Stimulated activated naive CD4-positive, alpha-beta T cell treated with Interleukin-2 at 50 U/mL for 16 hours (primary cell): ENCODE data around the gene C16orf96.
A peak's percentile ranks its signal among the peaks of the same experiment; 100 is the strongest.

Experiments
- DNase-seq: peaks from one replicate; lab custom pipeline; 2025; lab: John Stamatoyannopoulos, UW

Gene C16orf96

DNA sequence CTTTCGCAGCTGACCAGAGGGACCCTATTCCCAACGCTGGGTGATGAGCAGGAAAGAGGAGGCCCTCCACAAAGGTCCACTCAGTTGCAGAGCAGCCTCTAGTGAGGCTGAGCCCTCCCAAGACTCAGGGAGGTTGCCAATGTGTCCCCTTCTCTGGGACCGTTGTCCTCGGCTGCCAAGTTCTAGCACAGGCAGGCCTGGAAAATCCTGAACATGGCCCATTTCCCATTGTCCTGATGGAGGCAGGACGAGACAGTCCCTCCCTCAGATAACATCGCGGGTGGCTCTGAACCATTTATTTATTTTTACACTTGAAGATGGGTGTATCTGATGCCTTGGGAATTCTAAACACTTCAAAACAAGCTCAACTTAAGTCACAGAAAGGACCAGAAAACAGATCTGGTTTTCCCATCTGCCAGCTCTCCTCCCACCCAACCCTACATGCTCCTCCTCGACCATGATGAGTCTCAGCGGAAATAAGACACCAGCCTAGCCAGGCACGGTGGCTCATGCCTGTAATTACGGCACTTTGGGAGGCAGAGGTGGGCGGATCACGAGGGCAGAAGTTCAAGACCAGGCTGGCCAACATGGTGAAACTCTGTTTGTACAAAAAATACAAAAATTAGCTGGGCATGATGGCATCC, 30.4 kb upstream of the C16orf96 start:
- DNase-seq: no peak

DNA sequence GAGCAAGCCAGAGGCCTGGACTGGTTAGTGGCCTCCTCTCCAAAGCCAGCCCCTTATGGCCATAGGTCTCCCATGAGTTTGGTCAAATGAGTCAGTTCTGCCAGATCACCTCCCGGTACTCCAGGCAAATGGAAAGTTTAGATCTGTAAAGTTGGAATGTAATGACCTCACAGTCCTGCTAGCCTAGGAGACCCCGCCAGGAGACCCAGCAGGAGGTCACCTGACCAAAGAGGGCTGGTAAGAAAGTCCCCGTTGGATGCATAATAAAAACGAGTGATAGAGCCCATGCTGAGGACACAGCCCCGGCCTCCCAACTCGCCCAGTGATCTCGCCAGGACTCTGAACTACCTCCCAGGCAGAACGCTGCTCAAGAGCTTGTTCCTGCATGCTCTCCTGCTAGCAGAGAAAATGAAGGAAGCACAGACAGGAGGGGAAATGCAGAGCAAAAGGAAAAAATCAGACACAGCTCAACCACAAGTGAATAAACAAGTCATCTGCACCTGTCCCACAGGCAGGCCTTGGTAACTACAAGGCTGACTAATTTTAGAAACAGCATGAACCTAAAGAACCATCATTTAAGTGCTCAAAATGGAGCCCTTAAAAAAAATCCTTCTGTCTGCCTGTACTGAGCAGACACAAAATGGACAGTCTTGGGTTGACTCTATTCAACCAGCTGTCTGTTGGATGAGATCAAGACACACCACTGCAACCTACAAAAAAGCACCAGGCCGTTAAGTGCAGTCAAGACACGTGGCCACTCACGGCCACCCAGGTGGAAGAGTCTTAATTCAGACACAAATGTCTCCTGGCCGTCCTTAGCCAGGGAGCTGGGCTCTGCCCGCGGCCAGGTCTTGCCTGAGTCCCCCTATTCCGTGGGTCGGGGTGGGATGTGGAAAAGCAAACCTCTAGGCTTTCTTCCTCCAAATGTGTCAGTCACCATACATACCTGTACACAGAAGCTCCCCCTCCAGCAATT, 26.8 kb upstream of the C16orf96 start:
- no peak for DNase-seq

DNA sequence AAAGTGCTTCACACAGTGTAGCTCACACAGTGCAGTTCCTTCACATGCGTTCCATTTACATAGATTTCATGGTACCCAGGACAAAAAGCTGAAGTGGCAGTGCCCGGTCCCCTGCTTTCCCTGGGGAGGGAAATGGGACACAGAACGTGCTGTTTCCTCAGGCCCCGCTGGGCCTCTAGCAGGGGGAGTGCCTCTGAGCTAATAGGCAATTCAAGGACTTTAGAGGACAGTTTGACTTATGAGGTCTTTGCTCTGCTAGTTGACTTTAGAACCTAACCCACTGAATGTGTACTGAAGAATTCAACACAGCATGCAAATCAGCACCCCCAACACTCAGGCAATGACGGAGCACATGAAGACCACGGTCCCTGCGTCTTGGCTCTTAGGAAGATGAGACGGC, 24.3 kb upstream of the C16orf96 start:
- no peak for DNase-seq

DNA sequence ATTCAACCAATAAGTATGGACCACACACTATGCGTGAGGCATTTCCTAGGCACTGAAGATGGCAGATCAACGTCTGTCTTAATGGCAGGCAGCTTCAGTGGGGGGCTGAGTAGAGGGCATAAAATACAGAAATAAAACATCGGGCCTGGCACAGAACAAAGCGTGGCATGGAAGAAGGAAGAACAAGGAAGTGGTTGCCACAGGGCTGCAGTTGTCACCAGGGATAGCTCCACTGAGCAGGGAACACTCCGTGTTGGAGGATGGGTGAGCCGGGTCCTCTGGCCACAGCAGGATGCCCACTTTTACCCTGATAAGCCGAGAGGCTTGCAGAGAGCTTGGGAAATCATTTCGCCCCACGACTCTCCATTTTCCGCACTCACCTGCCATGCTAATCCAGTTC, 23.9 kb upstream of the C16orf96 start:
- no peak for DNase-seq

DNA sequence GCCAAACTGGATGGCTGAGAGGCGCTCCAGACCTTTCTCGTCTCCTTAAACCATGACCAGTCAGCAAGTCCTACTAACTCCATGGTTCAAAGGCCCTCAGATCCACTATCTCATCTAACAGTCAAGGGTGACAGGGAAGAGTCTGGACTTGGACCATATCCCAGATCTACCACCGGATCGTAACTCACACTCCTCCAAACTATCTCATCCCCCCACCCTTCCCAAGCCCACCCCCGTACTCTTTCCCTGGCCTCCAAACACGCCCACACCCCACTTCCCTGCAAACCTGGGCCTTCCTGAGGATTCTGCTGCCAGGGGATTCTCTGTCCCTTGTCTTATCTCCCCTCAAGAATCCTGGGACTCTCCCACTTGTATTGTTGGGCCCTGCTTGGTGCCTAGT, 22.6 kb upstream of the C16orf96 start:
- no peak for DNase-seq

DNA sequence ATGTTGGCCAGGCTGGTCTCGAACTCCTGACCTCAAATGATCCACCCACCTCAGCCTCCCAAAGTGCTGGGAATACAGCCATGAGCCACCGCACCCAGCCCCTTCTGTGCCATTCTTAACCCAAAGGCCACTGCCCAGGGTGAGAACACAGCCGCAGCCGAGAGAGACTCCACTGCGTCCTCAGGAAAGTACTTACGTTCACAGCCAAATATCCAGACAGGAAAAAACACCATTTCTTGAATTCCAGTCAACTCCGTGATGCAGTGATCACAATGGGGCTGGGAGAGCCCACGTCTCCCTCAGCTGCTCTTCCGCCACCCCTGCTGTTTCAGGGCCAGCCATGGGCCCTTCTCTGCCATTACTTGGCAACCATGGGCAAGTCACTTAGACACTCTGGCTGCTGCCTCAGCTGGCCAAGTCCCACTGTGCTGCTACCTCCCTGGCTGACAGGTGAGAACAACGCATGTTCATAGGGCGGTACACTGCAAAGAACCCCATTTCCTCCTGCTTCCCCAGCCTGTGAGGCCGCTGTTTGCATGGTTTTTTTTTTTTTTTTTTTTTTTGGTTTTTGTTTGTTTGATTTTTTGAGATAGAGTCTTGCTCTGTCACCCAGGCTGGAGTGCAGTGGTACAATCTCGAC, 21.9 kb upstream of the C16orf96 start:
- DNase-seq: no peak

DNA sequence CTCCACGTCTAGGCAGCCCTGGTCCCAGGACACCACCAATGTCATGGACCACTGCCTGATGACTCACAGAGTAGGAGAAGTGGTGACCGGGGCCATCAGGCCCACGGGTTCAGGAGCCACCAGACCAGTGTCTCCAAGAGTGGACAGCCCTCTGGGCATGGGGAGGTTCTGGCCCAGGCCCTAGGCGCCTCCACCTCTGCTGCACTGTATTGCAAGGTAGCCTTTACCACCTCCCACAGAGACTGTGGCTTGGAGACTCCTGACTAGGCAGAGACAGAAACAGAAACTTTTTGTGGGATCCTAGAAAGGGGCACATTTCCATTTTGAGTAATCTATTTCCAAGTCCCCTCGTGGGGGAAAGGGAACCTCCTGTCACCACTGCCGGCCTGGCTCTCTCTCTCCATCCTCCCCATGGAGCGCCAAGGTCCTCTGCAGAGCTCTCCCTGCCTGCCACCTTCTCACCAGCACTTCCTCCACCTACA, 20.5 kb upstream of the C16orf96 start:
- DNase-seq: no peak

DNA sequence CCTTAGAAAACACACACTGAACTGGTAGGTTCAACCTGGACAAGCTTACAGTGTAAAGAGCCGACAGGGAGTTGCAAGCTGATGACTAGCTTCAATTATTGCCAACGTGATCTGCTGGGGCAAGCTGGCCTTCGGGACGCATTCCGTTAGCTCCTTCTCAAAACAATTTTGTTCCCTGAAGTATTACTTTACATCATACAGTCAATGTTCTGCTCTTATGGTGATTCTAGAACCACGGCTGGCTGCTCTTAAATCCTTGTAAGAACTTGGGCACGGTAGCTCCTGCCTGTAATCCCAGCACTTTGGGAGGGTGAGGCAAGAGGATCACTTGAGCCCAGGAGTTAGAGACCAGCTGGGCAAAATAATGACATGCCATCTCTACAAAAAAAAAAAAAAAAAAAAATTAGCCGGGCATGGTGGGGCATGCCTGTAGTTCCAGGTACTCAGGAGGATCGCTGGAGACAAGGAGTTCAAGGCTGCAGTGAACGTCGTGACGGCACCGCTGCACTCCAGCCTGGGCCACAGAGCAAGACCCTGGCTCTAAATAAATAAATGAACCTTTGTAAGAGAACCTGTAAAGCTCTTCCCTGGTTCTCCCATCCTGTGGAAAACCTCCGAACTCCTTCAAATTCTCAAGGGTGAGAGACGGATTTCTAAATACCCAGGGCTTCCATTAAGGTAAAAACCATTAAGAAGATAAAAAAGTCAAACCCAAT, 19.6 kb upstream of the C16orf96 start:
- DNase-seq: no peak

DNA sequence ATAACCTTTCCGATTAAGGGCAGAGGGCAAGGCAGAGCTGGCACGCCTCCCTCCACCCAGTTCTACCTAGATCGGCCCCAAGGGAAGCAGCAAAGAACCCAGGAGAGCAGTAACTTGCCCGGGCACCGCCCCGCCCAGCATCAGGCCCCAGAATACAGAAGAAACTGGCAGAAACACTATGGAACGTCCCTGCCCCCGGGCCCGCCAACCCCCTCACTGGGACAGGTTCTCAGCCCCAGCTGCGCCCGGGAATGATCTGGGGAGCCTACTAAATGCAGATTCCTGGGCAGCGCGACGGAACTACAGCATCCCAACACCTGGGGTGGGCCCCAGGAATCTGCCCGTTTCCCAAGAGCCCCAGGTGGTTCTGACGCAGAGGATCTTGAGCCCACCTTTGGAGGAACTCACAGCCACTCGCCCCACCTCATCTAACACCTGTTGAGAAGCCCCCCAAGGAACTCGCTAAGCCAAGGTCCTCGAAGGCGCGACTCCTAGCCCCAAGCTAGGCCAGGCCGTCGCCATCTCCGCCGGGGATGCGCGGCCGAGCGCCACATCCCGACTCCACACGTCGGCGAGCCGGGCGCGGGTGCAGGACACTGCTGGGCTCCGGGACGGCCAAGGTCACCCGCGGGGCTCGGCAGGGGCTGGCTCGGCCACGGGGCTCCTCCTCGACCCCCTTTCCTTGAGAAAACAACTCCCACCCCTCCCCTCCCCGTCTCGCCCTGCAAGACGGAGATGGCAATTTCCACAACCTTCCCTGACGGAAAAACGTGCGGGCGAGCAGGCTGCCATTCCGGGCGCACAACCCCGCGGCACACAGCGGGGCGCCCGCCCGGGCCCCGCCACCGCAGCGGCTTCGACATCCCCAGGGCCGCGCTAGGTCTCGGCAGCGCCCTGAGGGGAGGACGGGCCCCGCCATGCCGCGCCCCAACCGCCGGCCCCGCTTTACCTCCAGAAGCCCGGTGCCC, 18.5 kb upstream of the C16orf96 start:
- DNase-seq: no peak

DNA sequence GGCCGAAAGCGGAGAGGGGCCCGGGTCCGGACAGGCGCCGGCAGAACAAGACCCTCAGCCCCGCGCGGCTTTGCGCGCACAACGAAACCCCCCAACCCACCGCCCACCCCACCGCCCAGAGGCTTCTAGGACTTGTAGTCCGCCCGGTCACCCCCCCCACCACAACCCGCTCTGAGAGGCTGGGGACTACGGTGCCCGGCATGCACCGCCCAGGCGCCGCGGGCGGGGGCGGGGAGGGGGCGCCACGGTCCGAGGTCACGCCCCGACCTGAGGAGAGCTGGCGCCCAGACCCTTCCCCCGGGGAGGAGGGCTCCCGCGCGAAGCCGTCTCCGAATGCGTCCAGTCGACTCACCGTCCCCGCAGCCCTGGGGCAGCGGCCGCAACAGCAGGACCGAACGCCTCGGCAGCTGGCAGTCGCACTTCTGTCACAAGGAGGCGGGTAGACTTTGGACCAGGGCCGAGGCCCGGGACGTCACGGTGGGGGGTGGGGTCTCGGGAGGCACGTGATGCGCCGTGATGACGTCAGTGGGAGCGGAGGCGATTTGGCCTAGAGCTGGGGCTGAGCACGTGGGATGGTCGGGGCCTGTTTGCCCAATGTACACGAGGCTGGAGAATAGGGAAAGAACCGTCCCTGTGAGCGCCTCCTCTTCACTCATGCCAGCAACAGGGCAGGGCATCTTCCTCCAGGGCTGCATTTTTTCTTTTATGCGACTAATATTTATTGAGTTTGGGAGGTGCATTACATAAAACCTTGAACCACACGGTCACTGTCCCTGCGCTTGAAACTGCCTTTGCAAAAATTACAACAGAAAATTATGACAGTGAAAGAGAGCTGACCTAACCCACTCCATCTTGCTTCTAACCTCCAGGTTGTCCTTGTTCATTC, 17.5 kb upstream of the C16orf96 start, which contains the start of gene CDIP1:
TSS of gene CDIP1 (minus strand) at position 424 of the 886 bp plus-strand sequence. CDS start 24,643 bp downstream, outside the sequence.
- peak; percentile 93 for DNase-seq

DNA sequence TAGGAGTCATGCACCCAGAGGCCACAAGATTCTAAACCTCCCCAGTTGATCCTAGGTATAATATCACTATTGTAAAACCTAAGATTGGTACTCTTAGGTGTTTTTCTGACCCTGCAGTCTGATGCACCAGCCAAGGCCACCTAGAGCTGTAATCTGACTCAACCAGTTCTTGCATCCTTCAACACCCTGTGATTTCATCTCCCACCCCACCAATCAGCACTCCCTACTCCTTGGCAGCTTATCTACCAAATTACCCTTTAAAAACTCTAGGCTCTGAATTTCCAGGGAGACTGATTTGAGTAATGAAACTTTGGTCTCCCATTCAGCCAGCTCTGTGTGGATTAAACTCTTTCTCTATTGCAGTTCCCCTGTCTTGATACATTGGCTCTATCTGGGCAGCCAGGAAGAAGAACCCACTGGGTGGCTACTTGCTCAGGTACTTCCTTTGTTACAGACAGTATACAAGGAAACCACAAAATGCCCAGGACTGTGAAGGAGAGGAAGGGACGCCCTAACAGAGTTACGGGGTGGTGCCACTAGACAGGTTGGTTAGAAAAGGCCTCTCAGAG, 16.3 kb upstream of the C16orf96 start:
- DNase-seq: no peak

DNA sequence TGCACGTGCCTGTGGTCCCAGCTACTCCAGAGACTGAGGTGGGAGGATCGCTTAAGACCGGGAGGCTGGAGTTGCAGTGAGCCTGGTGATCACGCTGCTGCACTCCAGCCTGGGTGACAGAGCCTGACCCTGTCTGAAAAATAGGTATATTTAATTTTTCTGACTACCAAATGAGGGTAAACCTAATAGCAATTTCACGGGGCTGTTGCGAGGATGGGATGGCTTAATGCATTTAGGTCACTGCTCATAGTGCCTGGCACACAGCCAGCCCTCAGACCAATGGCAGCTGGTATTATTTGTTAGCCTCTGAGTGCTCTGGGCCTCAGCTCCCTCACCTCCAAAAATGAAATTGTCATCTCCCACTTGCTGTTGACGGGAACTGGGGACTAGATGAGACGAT, 11.7 kb upstream of the C16orf96 start:
- DNase-seq: no peak

DNA sequence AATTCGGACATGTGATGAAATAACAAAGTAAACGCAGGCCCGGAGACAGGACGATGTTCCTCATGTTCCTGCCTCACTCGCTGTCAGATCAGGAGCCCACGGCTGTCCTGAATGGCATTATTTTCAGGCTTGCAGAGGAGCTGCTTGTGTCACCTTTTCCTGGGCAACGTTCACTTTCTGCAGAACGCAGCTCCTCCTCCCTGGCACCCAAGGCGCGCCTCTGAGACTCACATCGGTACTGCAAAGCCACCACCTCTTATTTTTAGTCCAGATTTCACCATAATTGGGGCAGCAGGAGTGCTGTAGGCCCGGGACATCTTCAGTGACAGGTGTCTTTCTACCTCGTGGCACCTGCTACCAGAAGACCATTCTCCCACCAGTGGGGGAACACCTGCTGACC, 8.0 kb upstream of the C16orf96 start:
- no peak for DNase-seq

DNA sequence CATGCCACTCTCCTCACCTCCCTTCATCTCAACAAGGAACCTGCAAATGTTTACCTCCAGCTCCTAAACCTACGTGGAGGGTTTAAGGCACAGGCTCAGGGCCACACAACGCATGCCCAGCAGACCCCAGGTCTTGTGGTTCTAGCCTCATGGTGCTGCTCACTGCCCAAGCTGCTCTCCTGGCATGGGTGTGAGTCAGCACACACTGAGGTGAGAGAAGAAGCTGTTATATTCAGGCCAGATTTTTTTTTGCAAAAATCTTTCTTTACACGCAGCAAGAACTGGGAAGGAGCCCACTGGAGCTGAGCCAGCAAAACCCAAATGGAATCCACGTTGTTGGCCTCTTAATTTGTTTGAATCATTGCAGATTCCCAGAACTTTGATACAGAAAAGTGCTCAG, 5.5 kb upstream of the C16orf96 start:
- no peak for DNase-seq

DNA sequence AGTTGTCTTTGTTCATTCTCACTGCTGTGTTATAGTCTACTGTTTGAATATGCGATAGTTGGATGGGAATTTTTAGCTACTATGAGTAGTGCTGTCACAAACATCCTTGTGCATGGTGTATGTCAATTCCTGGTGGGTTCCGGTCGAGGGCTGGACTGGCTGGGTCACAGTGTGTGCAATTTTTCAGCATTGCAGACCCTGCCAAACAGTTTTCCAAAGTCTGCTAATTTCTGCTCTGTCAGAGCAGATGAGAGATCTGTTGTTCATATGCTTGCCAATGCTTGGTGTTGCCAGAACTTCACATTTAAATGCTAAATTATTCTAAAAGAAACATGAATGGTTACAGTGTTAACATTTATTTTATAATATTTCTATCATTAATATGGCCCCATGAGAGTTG, 3.6 kb upstream of the C16orf96 start:
- DNase-seq: no peak

DNA sequence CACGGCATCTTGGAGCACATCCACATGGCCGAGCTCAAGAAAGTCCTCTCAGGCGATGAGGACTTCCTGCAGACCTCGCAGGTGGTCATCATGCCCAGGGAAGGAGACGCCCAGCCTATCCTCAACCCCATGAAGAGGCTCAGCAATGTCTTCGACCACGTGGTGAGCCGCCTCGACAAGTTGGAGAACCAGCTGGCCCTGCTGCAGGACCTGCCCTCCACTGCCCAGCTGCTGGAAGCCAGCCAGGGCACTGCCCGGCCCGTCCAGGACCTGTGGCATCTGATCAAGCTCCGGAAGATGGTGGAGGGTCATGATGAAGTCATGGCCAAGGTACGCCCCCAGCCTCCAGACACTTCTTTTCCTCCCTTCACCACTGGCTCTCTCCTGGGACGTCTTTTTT, 440 bp downstream of the C16orf96 start:
- no peak for DNase-seq

DNA sequence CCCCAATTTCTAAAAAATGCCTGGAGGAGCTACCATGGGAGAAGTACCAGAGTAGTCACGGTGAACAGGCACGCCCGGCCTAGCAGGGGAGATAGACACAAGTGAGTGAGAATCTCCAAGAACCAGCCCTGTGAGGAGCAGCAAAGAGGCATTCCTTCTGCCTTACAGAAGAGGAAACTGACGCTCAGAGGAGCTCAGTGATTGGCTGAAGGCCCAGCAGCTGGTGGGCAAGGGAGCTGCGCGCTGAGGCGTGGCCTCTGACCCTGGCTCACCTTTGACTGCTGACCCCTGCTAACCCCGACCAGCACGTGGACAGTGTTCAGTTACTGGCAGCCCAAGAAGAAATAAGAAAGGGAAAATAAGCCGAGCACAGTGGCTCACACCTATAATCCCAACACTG, 1.8 kb downstream of the C16orf96 start:
- DNase-seq: no peak

DNA sequence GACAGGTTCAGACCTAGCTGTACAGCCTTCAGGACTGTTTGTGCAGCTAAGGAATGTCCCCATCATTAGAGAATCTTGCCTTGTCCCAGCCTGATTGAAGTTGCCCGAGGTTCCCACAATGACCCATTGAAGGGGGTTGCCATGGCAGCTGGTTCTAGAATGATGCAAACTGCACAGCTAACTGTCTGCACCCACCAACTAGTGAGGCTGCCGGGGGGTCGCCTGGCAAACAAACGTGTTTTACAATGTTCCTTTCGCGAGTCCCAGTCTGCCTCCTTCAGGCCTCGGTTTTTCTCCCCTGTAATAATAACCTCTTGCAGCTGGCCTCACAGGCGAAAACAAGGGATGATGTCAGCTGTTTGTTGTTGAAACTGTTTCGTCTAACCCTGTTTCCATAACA, 5.5 kb downstream of the C16orf96 start:
- no peak for DNase-seq

DNA sequence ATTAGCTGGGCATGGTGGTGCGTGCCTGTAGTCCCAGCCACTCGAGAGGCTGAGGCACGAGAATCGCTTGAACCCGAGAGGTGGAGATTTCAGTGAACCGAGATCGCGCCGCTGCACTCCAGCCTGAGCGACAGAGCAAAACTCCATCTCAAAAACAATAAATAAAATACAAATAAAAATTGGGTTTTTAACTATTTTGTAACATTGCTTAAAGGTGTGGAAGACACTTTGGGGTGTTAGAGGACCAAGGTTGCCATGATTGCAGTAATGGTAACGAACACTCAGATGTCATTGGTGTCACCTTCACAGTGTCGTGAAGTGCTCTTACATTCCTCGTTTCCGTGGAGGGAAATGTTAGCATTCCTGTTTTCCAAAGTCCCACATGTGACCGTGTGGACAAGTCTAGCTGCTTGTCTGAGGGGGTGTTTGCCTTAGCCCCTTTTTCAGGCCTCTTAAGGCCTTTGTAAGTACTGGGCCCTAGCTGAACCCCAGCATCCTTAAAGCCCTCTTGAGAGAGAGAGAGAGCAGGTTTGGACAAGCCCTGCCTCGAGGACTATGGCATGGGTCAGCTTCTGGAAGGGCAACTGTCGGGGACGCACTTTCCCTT, 8.6 kb downstream of the C16orf96 start:
- no peak for DNase-seq
